HEK293T (cell line): ENCODE measurements around the gene C1orf105.
A peak's percentile ranks its signal among the peaks of the same experiment; 100 is the strongest.

Experiments
- CTCF ChIA-PET: fragments of 350-600 bp; formaldehyde crosslinking; extraction: SDS; loops from one replicate; lab custom pipeline; 2021; ENCODE audit warnings: antibody characterized with exemption, inconsistent platforms; lab: Yijun Ruan, JAX
- POLR2A ChIA-PET: fragments of 350-600 bp; formaldehyde crosslinking; extraction: SDS; loops from one replicate; lab custom pipeline; 2020; ENCODE audit warnings: antibody characterized with exemption, inconsistent platforms; lab: Yijun Ruan, JAX
- DNase-seq: peaks from one replicate; pipeline ENCODE4 v3.0.0; 2012; ENCODE audit warnings: mixed read lengths; ENCODE audit errors: extremely low spot score
- ARNT ChIP-seq: fragments of 450-650 bp; IDR thresholded peaks from 2 replicates; pipeline ENCODE4 v1.6.1; 2017; ENCODE audit warnings: mild to moderate bottlenecking
- BHLHE40 ChIP-seq: fragments of 450-650 bp; IDR thresholded peaks from 2 replicates; pipeline ENCODE4 v1.6.1; 2016; ENCODE audit warnings: mild to moderate bottlenecking, moderate library complexity, borderline replicate concordance
- CTBP1 ChIP-seq: fragments of 450-650 bp; IDR thresholded peaks from 2 replicates; pipeline ENCODE4 v1.6.1; 2016; ENCODE audit warnings: borderline replicate concordance
- ELF4 ChIP-seq: fragments of 450-650 bp; IDR thresholded peaks from 2 replicates; pipeline ENCODE4 v1.6.1; 2017; ENCODE audit warnings: antibody characterized with exemption
- FOXA1 ChIP-seq: fragments of 450-650 bp; IDR thresholded peaks from 2 replicates; pipeline ENCODE4 v1.6.1; 2016; ENCODE audit warnings: mild to moderate bottlenecking
- FOXK2 ChIP-seq: fragments of 450-650 bp; IDR thresholded peaks from 2 replicates; pipeline ENCODE4 v1.6.1; 2016; ENCODE audit warnings: mild to moderate bottlenecking
- FOXM1 ChIP-seq: fragments of 450-650 bp; IDR thresholded peaks from 2 replicates; pipeline ENCODE4 v1.6.1; 2017; ENCODE audit warnings: mild to moderate bottlenecking, borderline replicate concordance
- HDGF ChIP-seq: fragments of 450-650 bp; IDR thresholded peaks from 2 replicates; pipeline ENCODE4 v1.6.1; 2017; ENCODE audit warnings: antibody characterized with exemption, borderline replicate concordance
- L3MBTL2 ChIP-seq: fragments of 450-650 bp; conservative IDR thresholded peaks from 2 replicates; pipeline ENCODE4 v1.6.1; 2016; ENCODE audit warnings: mild to moderate bottlenecking
- LEF1 ChIP-seq: fragments of 450-650 bp; IDR thresholded peaks from 2 replicates; pipeline ENCODE4 v1.6.1; 2017; ENCODE audit warnings: mild to moderate bottlenecking, borderline replicate concordance
- NFRKB ChIP-seq: fragments of 450-650 bp; IDR thresholded peaks from 2 replicates; pipeline ENCODE4 v1.6.1; 2016; ENCODE audit warnings: mild to moderate bottlenecking, moderate library complexity
- SP1 ChIP-seq: fragments of 450-650 bp; IDR thresholded peaks from 2 replicates; pipeline ENCODE4 v1.6.1; 2017
- SUZ12 ChIP-seq: fragments of 450-650 bp; IDR thresholded peaks from 2 replicates; pipeline ENCODE4 v1.6.1; 2016; ENCODE audit warnings: mild to moderate bottlenecking
- TARDBP ChIP-seq: fragments of 450-650 bp; IDR thresholded peaks from 2 replicates; pipeline ENCODE4 v1.6.1; 2016
- ZNF384 ChIP-seq: fragments of 450-650 bp; IDR thresholded peaks from 2 replicates; pipeline ENCODE4 v1.6.1; 2016
- TF ChIP-seq, protein P1 (sequence below): fragments of 450-650 bp; IDR thresholded peaks from 2 replicates; pipeline ENCODE4 v1.6.1; 2016

C1orf105 gene

DNA sequence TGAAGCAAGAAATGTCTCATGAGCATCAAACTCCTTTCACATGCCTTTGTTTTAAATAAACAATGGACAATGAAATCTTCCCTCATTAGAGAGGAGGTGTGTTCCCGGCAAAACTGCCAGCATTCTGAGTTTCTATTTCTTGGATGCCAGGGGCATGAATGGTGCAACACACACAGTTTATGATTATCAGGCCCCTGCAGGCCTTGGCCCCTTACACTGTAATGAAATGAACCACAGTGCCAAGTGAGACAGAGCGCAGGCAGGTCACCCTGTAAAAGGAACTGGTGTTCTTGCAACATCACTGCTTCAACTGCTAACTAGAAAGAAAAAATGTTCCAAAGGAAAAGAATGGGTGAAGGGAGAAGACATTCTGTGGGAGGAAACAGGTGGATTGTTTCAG, 27.2 kb downstream of the C1orf105 start:
- DNase-seq = no peak
- CTCF ChIA-PET = no interaction called here
- POLR2A ChIA-PET = no interaction called here
- no peak for TF ChIP-seq BHLHE40
- no peak for TF ChIP-seq ZNF384
- TF ChIP-seq, protein P1, sequence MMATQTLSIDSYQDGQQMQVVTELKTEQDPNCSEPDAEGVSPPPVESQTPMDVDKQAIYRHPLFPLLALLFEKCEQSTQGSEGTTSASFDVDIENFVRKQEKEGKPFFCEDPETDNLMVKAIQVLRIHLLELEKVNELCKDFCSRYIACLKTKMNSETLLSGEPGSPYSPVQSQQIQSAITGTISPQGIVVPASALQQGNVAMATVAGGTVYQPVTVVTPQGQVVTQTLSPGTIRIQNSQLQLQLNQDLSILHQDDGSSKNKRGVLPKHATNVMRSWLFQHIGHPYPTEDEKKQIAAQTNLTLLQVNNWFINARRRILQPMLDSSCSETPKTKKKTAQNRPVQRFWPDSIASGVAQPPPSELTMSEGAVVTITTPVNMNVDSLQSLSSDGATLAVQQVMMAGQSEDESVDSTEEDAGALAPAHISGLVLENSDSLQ = no peak
- TF ChIP-seq SUZ12 = no peak
- no peak for TF ChIP-seq CTBP1
- no peak for TF ChIP-seq L3MBTL2
- no peak for TF ChIP-seq LEF1
- no peak for TF ChIP-seq TARDBP
- no peak for TF ChIP-seq NFRKB
- no peak for TF ChIP-seq SP1
- TF ChIP-seq ELF4 = no peak
- no peak for TF ChIP-seq FOXK2
- no peak for TF ChIP-seq FOXM1

DNA sequence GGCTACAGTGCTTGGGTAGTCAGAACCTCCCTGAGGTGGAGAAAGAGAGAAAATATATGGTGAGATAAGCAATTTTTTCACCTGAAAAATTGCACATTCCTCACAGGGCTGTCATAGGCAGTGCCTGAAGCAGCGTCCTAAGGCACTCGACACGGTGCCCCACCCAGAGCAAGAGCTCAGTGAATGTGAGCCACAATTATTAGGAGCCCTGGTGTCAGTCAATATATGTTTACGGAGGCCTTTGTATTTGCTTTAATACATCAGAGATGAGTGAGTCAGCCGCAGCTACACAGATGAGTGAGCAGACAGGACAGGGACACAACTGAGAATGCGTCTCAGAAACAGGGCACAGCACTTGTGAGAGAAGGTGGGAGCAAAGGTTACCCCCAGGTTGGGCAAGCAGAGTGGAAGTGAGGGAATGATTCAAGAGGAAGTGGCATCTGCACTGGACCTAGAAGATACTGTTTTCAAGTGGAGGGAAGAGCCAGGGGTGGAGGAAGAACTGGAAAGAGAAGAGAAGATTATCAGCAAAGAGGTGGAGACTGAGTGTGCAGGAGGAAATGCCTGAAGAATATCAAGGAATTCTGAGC, 28.6 kb downstream of the C1orf105 start:
- no peak for DNase-seq
- ChIA-PET CTCF (interaction anchor here (0.5 kb wide), 1 partner anchor 394 kb away, joined by 3 read pairs; no protein-coding TSS in a partner anchor), POLR2A (no interaction called here)
- no peak for TF ChIP-seq ARNT
- no peak for TF ChIP-seq HDGF
- TF ChIP-seq L3MBTL2 = no peak
- no peak for TF ChIP-seq SUZ12

DNA sequence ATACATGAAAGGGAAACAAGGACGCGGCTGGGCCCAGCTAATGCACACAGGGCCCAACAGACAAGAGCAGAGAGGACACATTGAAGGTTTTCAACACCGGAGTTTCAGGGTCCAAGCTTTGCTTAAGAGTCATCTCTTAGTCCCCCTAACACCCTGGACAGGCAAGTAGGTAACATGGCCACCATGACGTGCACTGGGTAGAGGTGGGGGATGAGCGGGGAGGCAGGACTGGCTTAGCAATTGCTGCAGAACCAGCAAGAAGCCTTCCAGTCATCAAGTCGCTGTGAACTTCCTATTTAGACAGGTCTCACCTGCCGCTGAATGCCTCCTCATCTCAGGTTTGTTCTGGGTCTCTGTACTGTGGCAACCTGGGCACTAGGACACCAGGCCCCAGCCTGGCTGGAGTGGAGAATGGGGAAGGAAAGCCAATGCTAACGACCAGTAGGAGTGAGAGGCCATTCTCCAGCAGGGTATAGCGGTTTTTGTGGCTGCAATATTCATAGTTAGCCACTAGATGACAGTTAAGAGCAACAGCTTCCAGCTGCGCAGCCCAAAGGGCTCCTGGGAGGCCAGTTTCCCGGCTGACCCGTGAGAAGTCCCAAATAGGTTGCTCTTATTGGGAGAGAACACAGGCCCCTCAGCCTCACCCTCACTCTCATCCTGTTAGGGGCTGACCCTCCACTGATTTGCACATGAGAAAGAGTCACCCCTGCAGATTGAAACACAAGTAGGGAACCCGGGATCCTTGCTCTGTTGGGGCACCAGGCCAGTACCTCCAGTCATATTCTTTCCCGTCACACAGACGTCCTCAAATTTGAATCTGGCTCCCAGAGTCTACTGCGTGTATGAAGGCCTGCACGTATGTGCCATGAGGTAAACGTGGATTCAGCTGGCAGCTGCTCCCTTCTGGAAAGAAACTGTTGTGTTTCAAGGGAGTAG, 29.4 kb downstream of the C1orf105 start:
- CTCF ChIA-PET = interaction anchor here (0.5 to 1.2 kb wide), 3 partner anchors 10 to 447 kb away, joined by 3 to 5 read pairs (median 3); no protein-coding TSS in a partner anchor
- POLR2A ChIA-PET = interaction anchor here (2.9 kb wide), 1 partner anchor 83 kb away, joined by 11 read pairs; the partner anchor contains the start of gene SUCO
- peak; percentile 78 for DNase-seq
- TF ChIP-seq L3MBTL2 = no peak
- TF ChIP-seq ZNF384 = no peak
- no peak for TF ChIP-seq SP1
- no peak for TF ChIP-seq ELF4
- no peak for TF ChIP-seq HDGF
- TF ChIP-seq TARDBP = no peak
- TF ChIP-seq, protein P1 = no peak
- TF ChIP-seq NFRKB = no peak
- TF ChIP-seq FOXA1 = no peak
- TF ChIP-seq SUZ12 = no peak
- TF ChIP-seq ARNT = no peak
- no peak for TF ChIP-seq BHLHE40
- TF ChIP-seq FOXM1 = no peak
- no peak for TF ChIP-seq CTBP1

DNA sequence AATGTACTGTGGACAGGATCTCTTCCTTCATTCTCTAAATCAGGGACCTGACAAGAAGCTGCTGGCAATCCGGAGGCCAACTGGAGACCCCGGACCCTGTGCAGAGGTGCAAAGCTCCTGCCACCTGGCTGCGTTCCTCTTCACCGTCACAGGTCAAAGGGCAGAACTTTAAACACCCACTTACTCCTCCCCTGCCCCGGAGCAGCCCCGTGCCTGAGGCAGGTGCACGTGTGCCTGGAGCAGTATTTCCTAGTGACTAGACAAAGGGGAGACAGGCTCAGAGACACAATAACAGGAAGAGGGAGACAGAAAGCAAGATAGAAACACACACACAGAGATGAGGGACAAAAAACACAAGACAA, 30.0 kb downstream of the C1orf105 start:
- no peak for DNase-seq
- TF ChIP-seq BHLHE40 = no peak
- TF ChIP-seq ZNF384 = no peak
- TF ChIP-seq HDGF = no peak
- TF ChIP-seq FOXK2 = no peak
- TF ChIP-seq FOXA1 = no peak
- TF ChIP-seq NFRKB = no peak
- no peak for TF ChIP-seq L3MBTL2
- TF ChIP-seq, protein P1 = no peak
- CTCF ChIA-PET = interaction anchor here (0.5 to 1.2 kb wide), 8 partner anchors 9 to 1248 kb away, joined by 3 to 6 read pairs (median 4); no protein-coding TSS in a partner anchor

DNA sequence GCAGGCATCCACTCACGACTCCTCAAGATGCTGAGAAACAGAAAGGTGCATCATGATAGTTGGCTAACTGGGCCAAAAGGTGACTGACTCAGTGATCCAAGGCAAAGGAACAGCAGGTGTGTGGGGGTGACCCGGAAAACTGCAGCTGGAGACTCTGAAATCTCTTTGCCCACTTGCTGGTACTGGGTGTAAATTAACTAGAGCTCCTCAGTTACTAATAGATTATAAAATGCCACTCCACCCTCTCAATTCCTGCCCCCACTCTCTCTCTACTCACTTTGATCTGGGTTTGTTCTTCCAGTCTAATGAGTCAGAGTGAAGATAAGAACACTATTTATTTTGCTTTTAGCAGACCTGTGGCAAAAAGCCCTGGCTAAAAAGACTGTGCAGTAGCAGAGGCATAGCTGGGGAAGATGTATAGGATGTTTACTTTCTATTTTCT, 30.5 kb downstream of the C1orf105 start:
- DNase-seq = no peak
- CTCF ChIA-PET = interaction anchor here (0.5 to 1.2 kb wide), 8 partner anchors 9 to 1247 kb away, joined by 3 to 6 read pairs (median 4); no protein-coding TSS in a partner anchor
- POLR2A ChIA-PET = interaction anchor here (2.9 kb wide), 1 partner anchor 81 kb away, joined by 11 read pairs; the partner anchor contains the start of gene SUCO
- TF ChIP-seq FOXA1 (no peak), SUZ12 (no peak), ELF4 (no peak), FOXK2 (no peak), BHLHE40 (no peak), HDGF (no peak), L3MBTL2 (no peak), ZNF384 (no peak), FOXM1 (no peak), TARDBP (no peak), SP1 (no peak)

More for the DNA sequence above, 30.0 kb downstream of the C1orf105 start:
- POLR2A ChIA-PET = interaction anchor here (2.9 kb wide), 1 partner anchor 82 kb away, joined by 11 read pairs; the partner anchor contains the start of gene SUCO
